Epithelial cell of proximal tubule (primary cell): ENCODE data around the gene TYW5. TPM values are rescaled to one million over a fixed set of nuclear protein-coding genes. Genes with fewer than 3 reads are reported as not detected.
A peak's percentile ranks its signal among the peaks of the same experiment; 100 is the strongest.

Source experiments
- DNase-seq: peaks from one replicate; pipeline ENCODE4 v3.0.0-alpha.2; 2011; ENCODE audit warnings: low read depth
- H3K4me3 ChIP-seq: 2 replicates; pipeline ENCODE4 v1.5.1; 2011; ENCODE audit warnings: low read depth, mild to moderate bottlenecking, low read length
- CTCF ChIP-seq: conservative IDR thresholded peaks from 2 replicates; pipeline ENCODE4 v1.5.1; 2012; ENCODE audit warnings: low read depth, mild to moderate bottlenecking, low read length
- total RNA-seq: library from RNA; depleted of rRNA; stranded (reverse); fragments of >200 nt; gene quantifications from 2 replicates; pipeline ENCODE4 v1.2.3, GENCODE V29; 2015

The TYW5 gene
- total RNA-seq, result 6.0 and 7.3 TPM in 2 replicates

GRCh38 chr2:199955339-199956061, at the start of gene TYW5, which contains the start of gene MAIP1:
Gene TYW5, minus strand, starts transcription at chr2:199955491. Its CDS starts 21 bp downstream, at chr2:199955470.
Gene MAIP1, plus strand, starts transcription at chr2:199955582. Its CDS starts 217 bp downstream, at chr2:199955799.
- DNase-seq, result peak; percentile 52
- peak within 1 kb of the TSS; percentile 91 for H3K4me3 ChIP-seq
- TF ChIP-seq CTCF, result peak; percentile 16

GRCh38 chr2:200003444-200003843, 48.2 kb upstream of the TYW5 start:
- H3K4me3 ChIP-seq, result no peak overlapping the region
- DNase-seq, result peak; percentile 18
- TF ChIP-seq CTCF, result no peak

- TF ChIP-seq CTCF, result no peak
- DNase-seq, result no peak
- H3K4me3 ChIP-seq, result no peak overlapping the region
Measured at GRCh38 chr2:200000444-200001163, 45.3 kb upstream of the TYW5 start.

GRCh38 chr2:199999166-199999565, 43.9 kb upstream of the TYW5 start:
- no peak overlapping the region for H3K4me3 ChIP-seq

GRCh38 chr2:199997296-199997695, 42.0 kb upstream of the TYW5 start:
- no peak for TF ChIP-seq CTCF
- no peak for DNase-seq

More at GRCh38 chr2:199999166-199999565, 43.9 kb upstream of the TYW5 start:
- TF ChIP-seq CTCF, result no peak
- DNase-seq, result no peak

GRCh38 chr2:199994896-199995295, 39.6 kb upstream of the TYW5 start:
- DNase-seq, result no peak
- no peak overlapping the region for H3K4me3 ChIP-seq
- no peak for TF ChIP-seq CTCF

More at GRCh38 chr2:199997296-199997695, 42.0 kb upstream of the TYW5 start:
- H3K4me3 ChIP-seq, result no peak overlapping the region

- DNase-seq, result no peak
- no peak for TF ChIP-seq CTCF
- H3K4me3 ChIP-seq, result no peak overlapping the region
Measured at GRCh38 chr2:199994371-199994770, 39.1 kb upstream of the TYW5 start.
